ENCODE measurements around the gene SSUH2. TPM values are rescaled to one million over a fixed set of nuclear protein-coding genes. Genes with fewer than 3 reads are reported as not detected.

SSUH2 gene
- total and polyA plus RNA-seq, 4 donors, result 0.79 to 2.3 (median 1.2) TPM

Other genes with a start within 250 kb of the SSUH2 start
- gene LMCD1, start 143.0 kb downstream of the SSUH2 start, total RNA-seq, result 10 to 100 TPM; 12.5 to 22.9 TPM
- gene LMCD1, start 143.0 kb downstream of the SSUH2 start, polyA plus RNA-seq (ENCODE audit: insufficient read length in 2 of 2), result 10 to 100 TPM; 16.8 to 17.3 TPM
- gene CAV3, start 89.0 kb upstream of the SSUH2 start, total RNA-seq, result under 1 TPM; 0.11 to 0.30 TPM
- gene CAV3, start 89.0 kb upstream of the SSUH2 start, polyA plus RNA-seq (ENCODE audit: insufficient read length in 2 of 2), result under 1 TPM in 1 of 2 donors, not detected in 1; 0.59 TPM
- 1 to 10 TPM; 1.6 to 3.1 TPM for gene OXTR, start 124.8 kb upstream of the SSUH2 start, total RNA-seq
- gene OXTR, start 124.8 kb upstream of the SSUH2 start, polyA plus RNA-seq (ENCODE audit: insufficient read length in 2 of 2), result 1 to 10 TPM; 5.1 to 5.6 TPM